DMS79 (cell line): ENCODE results near the gene SOX13.
"Not testable (repeated sequence)": the region's sequence is repeated elsewhere in the genome, so short reads cannot be mapped to it uniquely, and the experiment has no call there.

Source experiments
- DNase-seq: peaks from one replicate; lab custom pipeline; 2025; lab: John Stamatoyannopoulos, UW

SOX13 gene

GRCh38 chr1:204072931-204073836, at the start of gene SOX13:
Gene SOX13, plus strand, starts transcription at chr1:204073115. Its CDS starts 39,801 bp downstream, at chr1:204112916.
- peak; percentile 65 for DNase-seq

- no peak for DNase-seq
Measured at GRCh38 chr1:204025917-204026707, 46.8 kb upstream of the SOX13 start.

- DNase-seq = no peak
Measured at GRCh38 chr1:204027446-204027845, 45.5 kb upstream of the SOX13 start.

GRCh38 chr1:204029016-204029415, 43.9 kb upstream of the SOX13 start:
- DNase-seq = no peak

DNA sequence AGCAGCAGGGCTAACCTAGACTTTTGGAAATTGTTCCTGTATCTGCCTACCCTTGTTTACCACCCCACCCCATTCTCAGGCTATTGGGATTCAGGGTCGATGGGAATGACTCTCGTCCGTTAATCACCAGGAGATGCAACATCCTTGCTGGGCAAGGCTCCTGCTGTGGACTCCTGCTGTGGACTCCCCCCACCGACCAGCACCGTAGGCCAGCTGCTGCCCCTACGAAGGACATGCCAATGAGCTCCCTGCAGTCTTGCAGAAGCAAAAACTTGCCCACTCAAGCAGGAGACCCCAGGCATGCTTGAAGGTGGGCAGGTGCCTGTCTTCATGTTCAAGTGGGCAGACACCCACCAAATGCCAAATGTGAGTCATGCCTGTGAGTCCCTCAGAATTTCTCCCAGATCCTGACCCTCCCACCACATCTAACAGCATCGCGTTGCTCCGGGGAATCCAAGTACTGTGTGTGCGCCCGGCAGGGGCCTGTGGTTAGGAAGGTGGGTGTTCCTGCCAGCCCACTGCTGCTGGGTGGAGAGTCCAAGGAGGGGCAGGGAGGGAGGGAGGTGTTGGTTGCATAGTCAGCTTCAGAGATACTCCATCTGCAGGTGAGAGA, 41.7 kb upstream of the SOX13 start:
- peak; percentile 25 for DNase-seq

- DNase-seq = no peak
Measured at GRCh38 chr1:204032642-204033235, 40.2 kb upstream of the SOX13 start.

DNA sequence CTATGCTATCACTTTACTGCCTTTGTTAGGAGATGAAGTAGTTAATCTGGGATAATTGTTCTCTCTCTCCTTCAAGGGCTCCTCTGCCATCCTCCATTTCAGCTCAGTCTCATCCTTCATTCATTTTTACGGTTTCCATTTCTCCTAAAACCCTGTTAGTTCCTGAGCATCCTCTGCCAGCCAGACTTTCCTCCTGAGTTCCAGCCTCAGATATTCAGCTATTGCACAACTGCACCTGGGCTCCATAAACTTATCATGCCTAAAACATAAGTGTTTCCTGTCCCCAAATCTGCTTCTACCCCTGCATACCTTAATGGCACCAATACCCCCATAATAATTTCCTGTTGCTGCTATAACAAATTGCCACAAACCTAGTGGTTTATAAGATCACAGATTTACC, 39.6 kb upstream of the SOX13 start:
- no peak for DNase-seq

DNA sequence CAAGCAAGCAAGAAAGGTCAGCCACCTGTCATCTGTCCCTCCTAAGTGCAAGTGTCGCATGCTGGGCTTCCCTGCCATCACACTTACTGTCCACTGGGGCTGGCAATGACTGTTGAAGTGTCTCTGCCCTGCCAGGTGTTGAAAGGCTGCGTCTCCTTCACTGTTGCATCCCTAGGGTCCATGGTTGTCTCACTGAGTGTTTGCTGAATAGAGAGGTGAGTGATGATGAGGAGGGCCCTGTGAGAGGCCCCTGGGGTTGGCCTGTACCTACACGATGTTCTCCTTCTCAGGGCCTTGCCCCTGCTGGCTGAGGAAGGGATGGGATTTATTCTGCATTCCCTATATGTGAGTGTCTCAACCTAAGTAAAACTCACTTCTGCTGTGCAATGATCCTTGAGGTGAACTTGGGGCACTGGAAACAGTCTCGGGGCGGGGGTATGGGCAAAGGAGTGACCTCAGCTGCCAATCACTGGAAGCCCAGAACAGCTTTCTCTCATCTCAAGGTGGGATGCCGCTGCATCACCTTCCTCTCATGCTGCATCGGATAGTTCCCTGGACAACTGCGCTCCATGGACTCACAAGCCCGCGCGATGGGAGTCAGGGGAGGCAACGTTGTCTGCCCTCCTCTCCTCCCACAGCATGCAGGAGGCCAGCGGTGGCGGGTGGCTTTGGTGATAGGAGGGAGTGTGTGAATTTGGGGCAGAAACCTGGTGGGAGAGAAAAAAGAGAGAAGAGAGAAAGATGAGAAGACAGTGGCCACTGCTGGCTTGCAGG, 35.8 kb upstream of the SOX13 start:
- no peak for DNase-seq

GRCh38 chr1:204041232-204041767, 31.6 kb upstream of the SOX13 start:
- DNase-seq = no peak

DNA sequence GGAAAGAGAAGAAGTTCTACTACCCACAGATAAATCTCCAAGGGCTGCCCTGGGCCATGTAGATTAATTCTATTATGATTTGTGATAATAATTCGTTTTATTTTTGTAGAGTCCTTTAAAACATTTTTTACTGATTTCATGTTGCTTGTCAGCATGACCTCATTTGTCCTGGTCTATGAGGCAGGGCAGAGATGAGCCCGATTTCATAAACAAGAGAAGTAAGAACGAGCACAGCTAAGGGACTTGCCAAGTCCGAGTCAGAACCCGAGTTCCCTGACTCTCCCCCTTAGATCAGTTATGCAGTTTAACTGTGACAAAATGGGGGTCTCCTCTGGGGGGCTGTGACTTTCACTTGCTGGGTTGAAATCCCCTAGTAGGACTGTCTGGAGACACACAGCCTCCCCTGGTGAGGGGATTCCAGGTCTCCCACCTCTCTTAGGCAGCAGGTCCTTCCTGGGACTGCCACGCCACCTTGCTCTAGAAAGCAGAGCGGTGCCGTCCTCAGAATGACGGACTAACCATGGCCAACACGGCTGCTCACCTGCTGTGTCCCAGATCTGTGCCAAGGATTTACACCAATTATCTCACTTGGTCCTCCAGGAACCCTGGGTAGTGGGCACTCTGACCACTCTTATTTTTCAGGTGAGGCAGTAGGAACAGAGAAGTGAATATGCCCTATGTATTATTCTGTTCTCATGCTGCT, 31.0 kb upstream of the SOX13 start:
- no peak for DNase-seq

- no peak for DNase-seq
Measured at GRCh38 chr1:204042516-204042915, 30.4 kb upstream of the SOX13 start.

GRCh38 chr1:204043680-204044079, 29.2 kb upstream of the SOX13 start:
- no peak for DNase-seq

DNA sequence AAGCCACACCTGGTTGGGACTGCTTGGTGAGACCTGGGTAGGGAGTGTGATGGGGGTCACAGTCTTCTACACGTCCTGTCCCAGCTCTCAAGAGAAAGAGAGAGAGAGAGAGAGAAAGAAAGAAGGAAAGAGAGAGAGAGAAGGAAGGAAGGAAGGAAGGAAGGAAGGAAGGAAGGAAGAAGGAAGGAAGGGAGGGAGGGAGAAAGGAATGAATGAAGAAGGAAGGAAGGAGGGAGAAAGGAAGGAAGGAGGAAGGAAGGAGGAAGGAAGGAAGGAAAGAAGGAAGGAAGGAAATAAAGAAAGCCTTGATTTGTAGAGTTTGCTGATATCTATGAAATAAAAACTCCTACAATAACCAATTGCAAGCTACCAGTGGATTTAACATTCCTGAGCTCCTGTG, 28.5 kb upstream of the SOX13 start:
- no peak for DNase-seq

DNA sequence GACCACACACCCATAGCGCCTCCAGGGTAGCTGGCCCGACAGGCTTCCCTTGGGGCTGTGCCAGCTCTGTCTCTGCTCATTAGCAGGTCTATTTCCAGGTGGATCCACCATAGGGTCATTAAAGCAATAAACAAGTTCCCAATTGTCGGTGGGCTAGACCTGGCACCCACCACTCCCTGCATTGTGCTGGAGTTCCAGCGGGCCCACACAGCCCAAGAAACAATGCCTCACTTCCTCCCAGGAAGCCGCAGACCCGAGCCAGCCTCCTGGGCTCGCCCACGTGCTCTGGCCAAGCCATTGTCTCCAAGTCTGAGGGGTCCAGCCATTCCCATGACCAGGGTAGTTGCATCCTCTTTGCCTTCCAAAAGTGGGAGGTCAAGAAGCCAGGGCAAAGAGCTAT, 27.5 kb upstream of the SOX13 start:
- DNase-seq = no peak

DNA sequence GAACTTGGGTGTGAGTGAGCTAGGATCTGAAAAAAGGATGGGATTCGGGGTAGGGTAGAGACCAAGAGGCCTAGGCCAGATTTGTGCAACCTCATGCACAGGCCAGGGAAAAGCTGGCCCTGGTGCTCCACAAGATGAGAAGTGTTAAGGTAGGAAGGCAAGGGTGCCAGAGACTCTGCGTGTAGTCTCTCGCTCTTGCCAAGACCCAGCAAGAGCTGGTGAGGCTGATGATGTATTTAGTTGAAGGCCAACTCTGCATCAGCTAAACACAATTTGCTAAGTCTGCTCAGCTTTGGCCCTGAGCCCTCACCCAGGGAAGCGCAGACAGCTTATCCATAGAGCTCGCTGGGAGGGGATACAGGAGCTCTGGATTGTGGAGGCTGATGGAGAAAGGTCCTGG, 26.6 kb upstream of the SOX13 start:
- DNase-seq = no peak

DNA sequence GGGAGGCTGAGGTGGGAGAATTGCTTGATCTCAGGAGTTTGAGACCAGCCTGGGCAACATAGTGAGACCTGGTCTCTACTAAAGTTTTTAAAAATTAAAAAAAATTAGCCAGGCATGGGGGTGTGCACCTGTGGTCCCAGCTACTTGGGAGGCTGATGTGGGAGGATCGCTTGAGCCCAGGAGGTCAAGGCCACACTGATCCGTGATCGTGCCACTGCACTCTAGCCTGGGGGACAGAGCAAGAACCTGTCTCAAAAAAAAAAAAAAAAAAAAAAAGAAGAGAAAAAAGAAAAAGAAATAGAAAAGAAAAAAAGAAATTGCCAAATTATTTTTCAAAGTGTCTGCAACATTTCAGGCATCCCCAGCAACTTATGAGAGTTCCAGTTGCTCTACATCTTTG, 24.1 kb upstream of the SOX13 start:
- not testable (repeated sequence) for DNase-seq

DNA sequence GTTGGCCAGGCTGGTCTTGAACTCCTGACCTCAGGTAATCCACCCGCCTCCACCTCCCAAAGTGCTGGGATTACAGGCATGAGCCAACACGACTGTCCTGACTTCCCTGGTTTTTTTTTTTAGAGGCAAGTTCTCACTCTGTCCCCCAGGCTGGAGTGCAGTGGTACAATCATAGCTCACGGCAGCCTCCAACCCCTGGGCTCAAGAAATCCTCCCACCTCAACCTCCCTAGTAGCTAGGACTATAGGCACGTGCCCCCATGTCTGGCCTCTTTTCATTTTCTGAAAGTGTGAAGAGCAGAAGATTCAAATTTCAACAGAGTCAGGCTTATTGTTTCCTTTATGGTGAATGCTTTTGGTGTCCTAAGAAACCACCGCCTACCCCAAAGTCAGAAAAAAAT, 21.7 kb upstream of the SOX13 start:
- no peak for DNase-seq

DNA sequence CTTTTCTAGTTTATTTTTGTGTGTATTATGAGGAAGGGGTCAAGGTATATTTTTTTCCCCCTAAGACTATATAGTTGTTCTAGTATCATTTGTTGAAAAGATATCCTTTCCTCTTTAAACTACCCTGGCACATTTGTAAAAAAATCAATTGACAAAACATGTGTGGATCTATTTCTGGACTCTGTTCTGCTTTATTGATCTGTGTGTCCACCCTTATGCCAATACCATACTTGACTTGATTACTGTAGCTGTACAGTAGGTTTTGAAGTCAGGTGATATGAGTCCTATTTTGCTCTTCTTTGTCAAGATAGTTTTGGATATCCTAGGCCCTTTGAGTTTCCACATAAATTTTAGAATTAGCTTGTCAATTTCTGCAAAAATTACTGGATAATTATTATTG, 21.2 kb upstream of the SOX13 start:
- no peak for DNase-seq

DNA sequence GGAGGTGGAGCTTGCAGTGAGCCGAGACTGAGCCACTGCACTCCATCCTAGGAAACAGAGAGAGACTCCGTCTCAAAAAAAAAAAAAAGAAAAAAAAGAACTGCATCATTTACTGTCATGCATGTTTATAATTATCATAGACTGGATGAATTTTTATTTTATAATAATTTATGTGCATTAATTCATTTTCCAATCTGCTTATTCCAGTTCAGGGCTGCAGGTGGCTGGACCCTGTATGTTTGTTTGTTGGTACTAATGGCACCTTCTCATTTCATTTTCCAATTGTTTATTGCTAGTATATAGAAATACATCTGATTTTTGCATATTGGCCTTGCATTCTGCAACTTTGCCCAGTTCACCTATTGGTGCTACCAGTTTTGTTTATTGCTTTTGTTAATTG, 19.0 kb upstream of the SOX13 start:
- DNase-seq = no peak

GRCh38 chr1:204059970-204060369, 12.9 kb upstream of the SOX13 start:
- DNase-seq = no peak

GRCh38 chr1:204062106-204062505, 10.8 kb upstream of the SOX13 start:
- no peak for DNase-seq
